Stimulated activated CD8-positive, alpha-beta memory T cell treated with anti-CD3 and anti-CD28 coated beads, Interleukin-15, amount 100 ng/mL, for 48 hours (primary cell): ENCODE results near the gene CBX1.
A peak's percentile ranks its signal among the peaks of the same experiment; 100 is the strongest.
"Not testable (repeated sequence)": the region's sequence is repeated elsewhere in the genome, so short reads cannot be mapped to it uniquely, and the experiment has no call there.

ENCODE experiments used
- DNase-seq, 2 donors: peaks; one replicate each; pipeline ENCODE4 v3.0.0-alpha.2; 2020; ENCODE audit warnings: low read depth in 2 of 2

CBX1 gene

DNA sequence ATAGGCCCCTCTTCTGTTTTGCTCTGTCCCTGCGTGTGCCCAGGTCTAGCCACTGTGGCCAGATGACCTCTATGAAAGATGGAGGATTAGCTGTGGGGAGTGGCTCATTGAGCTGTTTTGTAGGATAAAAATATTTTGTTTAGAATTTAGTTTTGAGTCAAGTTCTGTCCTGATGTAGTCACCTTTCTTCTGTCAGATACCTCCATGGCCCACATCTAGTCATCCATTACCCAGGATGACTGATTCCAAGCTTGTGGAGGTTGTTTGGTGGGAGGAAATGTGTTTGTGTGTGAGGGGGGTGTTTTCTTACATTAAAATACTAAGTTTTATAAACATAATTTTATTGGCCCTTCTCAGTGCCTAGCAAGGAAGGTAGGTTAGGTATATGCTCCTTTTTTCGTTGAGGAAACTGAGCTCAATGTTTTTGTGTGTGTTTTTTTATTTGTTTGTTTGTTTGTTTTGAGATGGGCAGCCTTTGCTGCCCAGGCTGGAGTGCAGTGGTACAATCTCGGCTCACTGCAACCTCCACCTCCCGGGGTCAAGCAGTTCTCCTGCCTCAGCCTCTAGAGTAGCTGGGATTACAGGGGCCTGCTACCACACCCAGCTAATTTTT is 22.6 kb upstream of the CBX1 start:
- DNase-seq = no peak

DNA sequence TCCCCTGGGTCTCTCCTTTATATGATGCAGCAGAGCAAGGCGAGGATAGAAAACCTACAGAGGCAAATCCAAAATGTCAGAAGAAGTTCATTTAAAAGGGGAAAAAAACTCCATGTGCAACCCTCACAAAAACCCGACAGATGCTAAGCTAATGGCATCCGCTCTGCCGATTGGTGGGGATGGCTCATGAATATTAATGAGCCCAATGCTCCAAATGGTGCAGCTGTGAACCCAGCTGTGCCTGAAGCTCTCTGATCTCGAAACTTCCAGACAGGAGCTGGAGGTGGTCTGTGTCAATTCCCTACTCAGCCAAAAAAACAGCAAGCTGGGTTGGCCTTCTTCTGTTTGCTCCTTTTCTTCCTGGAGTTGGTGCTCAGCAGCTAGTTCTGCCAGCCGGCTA is 21.8 kb upstream of the CBX1 start:
- no peak for DNase-seq

DNA sequence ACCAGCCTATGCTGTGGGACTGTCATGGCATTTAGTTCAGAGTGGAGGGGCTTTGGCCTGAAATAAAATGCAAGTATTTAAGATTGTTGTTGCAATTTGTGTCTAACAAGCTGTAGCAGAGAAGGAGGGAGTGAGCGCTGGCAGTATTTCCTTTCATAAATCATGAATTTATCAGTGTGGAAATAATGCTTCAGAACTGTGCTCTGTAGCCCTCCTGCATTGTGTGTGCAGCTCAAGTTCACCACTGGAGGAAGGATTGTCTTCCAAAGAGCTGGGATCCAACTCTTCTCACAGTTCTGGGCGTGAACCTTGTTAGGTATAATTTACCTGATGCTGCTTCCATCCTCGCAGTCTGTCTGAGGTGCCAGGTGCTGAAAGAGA is 21.4 kb upstream of the CBX1 start:
- DNase-seq = no peak

DNA sequence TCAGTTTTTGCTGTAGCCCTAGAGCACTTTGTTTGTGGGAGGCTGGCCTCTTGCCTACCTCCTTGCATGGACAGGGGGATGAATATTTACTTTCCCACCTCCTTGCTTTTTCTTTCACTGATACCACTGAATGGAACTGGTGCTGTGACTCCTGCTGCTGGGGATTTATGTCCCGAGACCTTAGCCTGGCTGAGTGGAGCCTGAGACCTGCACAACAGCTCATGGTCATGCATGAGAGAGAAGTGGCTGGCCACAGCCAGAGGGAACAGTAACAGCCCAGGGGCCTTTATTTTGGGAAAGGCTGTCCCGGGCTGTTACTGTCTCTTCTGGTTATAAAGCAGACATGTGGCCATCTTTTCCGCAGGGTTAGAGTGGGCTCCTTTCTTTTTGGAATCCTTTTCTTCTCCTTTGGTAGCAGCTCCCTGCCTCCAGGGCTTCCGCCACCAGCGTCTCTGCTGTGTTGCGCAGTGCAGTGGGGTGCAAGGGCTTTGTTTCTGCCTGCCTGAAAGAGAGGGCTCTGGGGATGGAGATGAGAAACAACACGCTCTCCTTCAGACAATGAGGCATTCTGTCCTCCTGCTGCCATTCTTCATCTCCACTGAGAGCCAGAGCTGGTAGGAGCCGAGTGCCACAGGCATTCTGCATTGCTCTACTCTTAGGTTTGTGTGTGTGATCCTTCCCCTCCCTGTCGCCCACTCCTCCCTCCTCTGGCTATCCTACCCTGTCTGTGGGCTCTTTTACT is 20.8 kb upstream of the CBX1 start:
- no peak for DNase-seq

DNA sequence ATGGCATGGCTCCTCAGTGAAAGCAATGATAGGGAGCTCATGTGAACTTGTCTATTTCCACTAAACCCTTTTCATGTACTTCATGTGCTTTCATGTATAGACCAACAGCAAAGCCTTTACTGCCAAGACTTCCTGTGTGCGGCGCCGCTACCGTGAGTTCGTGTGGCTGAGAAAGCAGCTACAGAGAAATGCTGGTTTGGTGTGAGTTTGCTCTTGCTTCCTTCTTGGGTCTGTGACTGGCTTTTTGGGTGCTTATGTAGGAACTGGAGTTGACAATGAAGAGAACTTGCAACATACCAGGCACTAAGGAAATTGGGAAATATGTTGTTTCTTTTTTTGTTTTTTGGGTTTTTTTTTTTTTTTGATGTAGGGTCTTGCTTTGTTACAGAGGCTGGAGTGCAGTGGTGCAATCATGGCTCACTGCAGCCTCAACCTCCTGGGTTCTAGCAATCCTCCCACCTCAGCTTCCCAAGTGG is 12.0 kb upstream of the CBX1 start:
- DNase-seq = peak in 1 of 2 donors; percentile 19

DNA sequence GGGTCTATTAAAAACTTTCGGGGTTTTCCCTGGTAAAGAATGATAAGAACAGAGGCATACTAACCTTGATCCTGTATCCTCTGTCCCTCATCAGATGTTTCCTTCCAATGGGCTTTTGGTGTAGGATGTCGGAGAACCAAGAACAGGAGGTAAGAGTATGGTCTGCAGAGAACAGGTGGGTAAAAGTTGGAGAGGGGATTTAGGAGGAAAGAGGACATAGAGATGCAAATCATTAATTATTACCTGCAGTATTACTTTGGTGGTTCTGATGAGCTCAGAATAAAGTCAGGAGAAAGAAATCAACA is 10.6 kb upstream of the CBX1 start:
- no peak for DNase-seq

DNA sequence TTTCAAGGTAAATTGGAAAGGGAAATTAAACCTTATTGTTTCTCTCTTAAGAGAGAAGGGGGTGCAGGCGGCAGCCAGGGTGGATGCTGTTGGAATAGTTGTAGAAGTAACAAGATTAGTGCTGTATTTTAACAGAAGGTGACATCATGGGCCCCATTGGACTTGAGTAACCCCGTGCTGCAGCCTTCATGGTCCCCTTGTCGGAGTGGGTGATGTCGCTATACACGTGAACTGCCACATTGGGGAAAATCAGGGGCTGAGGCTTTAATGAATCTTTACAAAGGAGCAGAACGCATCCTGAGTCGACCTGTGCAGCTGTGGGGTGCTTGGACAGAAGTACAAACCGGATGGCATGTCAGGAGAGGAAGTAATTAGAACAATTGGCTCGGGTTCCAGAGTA is 9.5 kb upstream of the CBX1 start:
- DNase-seq = no peak

DNA sequence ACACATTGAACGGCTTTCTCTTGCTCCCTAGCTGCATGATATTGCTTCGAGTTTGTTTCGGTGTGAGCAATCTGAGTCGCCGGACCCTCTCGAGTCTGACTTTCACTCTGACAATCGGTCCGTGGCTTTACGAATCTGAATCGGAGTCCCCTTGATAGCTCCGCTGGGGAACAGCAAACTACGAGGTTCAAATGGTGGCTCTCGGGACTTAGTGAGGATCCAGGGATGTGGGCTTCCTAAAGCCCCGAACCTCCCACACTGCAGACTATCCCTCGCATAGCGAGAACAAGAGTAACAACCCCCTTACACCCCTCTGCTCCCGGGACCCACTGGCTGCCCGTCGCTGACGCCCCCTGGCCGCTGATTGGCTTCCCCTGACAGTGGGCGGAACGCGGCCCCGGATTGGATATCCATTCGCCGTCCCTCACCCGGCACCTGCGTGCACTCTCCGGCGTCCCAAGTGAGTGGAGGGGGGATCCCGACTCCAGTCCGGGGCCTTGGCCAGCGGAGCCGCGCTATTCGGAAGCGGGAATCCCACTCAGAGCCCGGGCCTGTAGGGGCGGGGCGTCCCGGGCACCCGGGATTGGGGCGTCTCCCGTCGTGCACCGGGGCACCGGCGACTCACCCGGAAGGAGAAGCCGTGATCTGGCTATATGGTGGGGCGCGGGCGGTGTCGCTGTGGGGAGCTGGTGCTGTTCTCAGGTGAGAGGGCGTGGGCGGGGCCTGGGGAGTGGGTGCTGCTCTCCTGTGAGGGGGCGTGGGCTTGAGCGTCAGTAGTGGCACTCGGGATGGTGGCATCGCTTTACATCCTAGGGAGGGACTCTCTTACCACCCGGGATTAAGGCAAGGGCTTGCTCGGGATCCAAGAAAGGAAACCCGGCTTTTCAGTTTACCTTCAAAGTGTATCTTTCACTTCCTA is 6.1 kb upstream of the CBX1 start, which contains the start of gene SNX11:
Gene SNX11 (plus strand): TSS at position 630 of the 919 bp plus-strand sequence. CDS start 4,278 bp downstream, outside the sequence.
- DNase-seq = peak; percentile 85 to 87

DNA sequence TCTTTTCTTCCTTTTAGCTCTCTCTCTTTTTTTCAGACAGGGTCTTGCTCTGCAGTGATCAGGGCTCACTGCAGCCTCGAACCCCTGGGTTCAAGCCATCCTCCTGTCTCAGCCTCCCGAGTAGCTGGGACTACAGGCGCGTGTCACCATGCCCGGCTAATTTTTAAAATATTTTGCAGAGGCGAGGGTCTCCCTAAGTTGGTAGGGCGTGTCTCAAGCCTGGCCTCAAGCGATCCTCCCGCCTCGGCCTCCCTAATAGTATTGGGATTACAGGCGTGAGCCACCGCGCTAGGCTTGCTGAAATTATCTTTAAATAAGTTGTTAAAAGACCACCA is 5.5 kb upstream of the CBX1 start:
- no peak for DNase-seq

DNA sequence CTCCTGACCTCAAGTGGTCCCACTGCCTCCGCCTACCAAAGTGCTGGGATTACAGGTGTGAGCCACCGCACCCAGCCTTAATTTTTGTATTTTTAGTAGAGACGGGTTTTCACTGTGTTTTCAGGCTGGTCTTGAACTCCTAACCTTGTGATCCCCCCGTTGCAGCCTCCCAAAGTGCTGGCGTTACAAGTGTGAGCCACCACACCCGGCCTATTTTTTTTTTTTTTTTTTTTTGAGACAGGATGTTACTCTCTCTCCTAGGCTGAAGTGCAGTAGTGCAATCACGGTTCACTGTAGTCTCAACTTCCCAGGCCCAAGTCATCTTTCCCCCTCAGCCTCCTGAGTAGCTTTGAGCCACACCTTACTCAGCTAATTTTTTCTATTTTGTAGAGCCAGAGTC is 3.2 kb upstream of the CBX1 start:
- DNase-seq = no peak

DNA sequence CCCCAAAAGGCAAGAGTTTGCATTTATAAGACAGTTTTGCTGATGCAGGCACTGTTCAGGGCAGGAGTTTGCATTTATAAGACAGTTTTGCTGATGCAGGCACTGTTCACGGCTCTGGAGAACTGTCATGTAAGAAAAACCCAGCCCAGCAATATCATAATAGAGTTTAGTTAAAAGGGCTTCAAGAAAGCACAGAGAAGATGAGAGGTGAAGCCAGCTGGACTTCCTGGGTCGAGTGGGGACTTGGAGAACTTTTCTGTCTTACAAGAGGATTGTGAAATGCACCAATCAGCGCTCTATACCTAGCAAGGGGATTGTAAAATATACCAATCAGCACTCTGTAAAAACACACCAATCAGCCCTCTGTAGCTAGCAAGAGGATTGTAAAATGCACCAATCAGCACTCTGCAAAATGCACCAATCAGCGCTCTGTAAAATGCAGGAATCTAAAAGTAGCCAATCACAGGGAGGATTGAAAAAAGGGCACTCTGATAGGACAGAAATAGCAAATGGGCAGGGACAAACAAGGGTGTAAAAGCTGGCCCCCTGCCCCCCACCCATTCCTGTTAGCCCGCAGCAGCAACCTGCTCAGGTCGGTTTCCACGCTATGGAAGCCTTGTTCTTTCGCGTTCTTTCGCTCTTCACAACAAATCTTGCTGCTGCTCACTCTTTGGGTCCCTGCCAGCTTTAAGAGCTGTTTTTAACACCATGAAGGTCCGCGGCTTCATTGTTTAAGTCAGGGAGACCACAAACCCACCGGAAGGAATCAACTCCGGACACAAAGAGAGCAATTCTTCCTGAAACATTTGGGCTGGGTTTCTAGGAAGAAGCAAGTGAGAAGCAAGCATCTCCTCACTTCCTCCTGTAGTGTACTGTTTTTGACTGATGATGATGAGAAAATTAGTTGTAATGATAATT is 1.8 kb upstream of the CBX1 start:
- no peak for DNase-seq

DNA sequence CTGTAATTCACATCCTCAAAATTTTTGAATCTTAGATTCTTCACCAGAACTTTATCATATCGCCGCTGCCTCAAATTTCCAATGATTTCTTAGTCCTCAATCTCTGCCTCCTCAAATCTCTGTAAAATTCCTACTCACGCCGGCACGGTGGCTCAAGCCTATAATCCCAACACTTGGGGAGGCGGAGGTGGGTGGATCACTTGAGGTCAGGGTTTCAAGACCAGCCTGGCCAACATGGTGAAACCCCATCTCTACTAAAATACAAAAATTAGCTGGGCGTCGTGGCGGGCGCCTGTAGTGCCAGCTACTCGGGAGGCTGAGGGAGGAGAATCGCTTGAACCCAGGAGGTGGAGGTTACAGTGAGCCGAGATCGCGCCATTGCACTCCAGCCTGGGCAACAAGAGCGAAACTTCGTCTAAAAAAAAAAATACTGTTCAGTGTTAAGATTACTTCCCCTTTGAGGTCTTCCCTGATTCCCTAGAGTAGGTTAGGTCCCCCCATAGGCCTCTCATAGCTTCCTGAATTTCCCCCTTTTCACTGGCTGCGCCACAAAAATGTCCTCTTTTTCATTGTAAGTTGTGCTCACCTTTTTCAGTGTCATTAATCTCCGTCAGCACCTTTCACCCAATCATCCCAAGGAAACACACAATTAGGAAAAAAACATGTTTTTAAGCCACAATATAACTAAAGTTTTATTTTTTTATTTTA is 919 bp upstream of the CBX1 start:
- DNase-seq = no peak

DNA sequence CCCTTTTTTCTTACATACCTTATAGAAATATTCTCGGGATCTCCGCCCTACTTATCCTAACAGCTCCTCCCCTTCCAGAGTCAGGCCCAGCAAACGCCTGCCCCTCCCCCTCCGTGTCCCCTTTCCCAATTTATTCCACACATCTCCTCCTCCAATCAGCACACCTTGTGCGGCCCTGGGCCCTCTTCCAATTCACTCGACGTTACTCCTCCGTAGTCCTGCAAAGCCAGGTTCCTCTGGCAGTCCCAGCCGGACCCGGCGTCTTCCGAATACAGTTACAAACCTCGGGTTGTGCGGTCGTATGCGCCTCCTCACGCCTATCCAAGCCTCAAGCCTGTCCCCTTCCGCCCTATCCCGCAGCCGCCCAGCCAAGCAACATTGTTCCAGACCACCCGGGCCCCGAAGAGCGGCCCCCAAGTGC is 677 bp downstream of the CBX1 start:
- no peak for DNase-seq

DNA sequence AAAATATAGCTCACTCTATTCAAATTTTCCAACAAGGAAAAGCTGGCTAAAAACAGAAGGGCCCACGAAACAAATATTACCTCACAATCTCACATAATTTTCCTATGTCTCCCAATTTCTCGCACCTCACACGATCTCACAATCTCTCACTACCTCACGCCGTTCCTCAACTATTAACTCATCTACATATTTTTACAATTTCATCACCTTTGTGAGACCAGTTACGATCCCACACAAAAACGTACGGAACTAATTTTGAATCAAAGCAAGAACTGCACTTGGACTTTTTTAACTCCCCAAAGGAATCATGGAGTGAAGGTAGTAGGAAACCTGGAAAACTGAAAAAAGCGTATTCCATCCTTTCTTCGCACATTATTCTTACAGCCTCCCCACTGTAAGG is 1.1 kb downstream of the CBX1 start:
- DNase-seq = no peak

DNA sequence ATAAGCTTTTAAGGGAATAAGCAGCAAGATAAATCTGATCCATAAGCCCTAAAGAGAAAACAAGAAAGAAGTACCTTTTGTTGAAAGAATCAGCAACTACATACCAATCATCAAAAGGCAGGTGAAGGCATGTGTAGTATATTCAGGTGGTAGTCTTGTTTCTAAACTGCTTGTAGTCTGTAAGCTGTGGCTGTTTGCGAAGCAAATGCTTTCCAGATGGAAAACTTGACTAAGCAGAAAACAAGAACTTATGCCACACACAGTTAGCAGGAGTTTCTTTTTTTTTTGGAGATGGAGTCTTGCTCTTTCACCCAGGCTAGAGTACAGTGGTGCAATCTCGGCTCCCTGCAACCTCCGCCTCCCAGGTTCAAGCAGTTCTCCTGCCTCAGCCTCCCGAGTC is 5.7 kb downstream of the CBX1 start:
- no peak for DNase-seq

DNA sequence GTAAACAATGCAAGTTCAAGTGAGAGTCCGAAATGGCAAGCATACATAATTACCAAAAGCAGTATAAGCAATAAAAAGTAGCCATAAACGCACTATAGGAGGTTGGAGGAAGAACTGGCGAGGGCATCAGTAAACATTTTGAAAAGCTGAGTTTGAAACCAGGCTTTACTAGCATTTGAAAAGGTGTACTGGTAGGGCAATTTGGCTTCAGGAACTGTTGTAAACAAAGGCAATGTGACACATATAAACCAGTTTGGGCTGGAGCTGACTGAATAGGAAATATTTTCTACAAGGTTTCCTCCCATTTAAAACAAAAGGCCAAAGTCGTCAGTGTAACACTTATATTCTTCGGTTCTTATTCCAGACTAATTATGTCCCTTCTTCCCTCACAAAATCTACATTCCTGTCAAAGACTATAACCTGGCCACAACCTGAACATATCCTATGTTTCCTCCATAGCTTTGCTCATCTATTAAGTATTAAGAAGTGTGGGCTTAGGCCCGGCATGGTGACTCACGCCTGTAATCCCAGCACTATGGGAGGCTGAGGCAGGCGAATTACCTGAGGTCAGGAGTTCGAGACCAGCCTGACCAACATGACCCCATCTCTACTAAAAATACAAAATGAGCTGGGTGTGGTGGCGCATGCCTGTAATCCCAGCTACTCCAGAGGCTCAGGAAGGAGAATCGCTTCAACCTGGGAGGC is 7.8 kb downstream of the CBX1 start:
- DNase-seq = no peak

DNA sequence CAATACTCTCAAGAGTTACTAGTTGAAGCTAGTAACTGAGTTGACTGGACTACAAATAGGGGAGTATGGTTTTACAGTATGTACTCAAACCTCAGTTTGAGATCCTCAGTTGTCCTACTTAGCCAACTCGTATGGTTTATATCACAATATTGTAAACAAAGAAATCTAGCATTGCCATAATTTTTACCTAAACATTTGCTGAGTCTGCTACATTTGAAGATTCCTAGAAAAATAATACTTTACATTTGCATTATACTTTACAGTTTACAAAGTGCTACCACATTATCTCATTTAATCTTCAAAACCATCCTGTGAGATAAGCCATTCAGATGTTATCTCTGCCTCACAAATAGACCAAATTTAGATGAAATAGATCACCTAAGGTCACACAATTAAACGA is 16.3 kb downstream of the CBX1 start:
- DNase-seq = no peak

DNA sequence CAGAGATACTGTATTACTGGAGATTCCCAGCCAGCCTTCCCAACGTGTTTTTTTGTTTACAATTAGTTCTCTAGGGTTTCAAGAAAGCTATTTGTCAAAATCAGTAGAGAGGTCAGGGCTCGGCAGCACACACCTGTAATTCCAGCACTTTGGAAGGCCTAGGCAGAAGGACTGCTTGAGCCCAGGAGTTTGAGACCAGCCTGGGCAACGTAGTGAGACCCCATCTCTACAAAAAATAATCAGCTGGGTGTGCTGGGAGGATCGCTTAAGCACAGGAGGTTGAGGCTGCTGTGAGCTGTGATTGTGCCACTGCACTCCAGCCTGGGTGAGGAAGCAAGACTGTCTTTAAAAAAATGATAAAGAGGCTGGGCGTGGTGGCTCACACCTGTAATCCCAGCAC is 19.4 kb downstream of the CBX1 start:
- no peak for DNase-seq

DNA sequence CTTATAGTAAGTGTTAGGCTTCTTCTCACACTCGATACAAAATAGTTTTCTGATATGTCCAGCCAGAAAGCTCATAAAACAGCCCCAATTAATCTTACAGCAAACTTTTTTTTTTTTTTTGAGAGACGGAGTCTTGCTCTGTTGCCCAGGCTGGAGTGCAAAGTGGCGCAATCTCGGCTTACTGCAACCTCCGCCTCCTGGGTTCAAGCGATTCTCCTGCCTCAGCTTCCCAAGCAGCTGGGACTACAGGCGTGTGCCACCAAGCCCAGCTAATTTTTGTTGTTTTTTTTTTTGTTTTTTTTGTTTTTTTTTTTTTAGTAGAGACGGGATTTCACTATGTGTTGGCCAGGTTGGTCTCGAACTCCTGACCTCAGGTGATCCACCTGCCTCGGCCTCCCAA is 24.1 kb downstream of the CBX1 start:
- not testable (repeated sequence) for DNase-seq

DNA sequence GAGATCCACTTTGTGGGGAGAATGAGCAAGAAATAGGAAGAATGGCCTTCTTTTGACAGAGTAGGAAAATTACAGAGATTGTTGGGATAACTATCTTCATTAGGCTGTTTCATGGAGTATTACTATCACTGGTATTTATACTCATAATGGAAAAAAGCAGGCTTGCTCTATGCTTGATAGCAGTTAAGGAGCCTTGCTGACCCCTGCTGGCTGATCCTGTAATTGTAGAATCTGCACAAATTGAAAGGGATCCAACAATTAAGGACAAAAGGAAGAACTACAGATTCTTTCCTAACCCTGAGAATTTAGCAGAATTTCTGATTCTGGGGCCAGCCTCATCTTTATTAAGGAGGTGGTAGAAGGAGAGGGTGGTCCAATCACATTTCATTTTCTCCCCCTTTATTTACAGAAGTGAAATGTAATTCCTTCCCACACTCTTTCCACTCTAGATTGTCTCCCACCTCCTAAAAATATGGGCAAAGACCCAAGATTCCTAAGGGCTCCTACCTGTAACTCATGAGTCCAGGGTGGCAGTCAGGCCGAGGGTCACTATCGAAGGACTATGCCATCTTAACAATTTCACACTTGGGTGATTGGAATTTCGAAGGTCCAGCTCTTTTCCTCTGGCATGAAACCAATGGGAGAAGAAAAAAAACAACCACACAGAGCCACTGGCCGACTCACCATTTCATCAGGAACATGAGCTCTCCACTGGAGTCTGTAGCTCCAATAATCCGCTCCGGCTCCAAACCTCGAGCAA is 26.8 kb downstream of the CBX1 start:
- peak; percentile 23 to 28 for DNase-seq
